SK-N-SH (cell line): ENCODE results near the gene ZBTB7A. TPM values are rescaled to one million over a fixed set of nuclear protein-coding genes. Genes with fewer than 3 reads are reported as not detected.

Experiments used
- CTCF ChIA-PET: fragments of 300-600, 350-600 bp; formaldehyde crosslinking; extraction: SDS; loops from one replicate; lab custom pipeline; 2021; lab: Yijun Ruan, JAX
- POLR2A ChIA-PET: fragments of 350-600 bp; sonication (Branson Sonifier 250); formaldehyde crosslinking; extraction: SDS; loops from one replicate; lab custom pipeline; 2020; ENCODE audit warnings: antibody characterized with exemption, inconsistent platforms; lab: Yijun Ruan, JAX
- DNase-seq: peaks from one replicate; pipeline ENCODE4 v3.0.0; 2012
- H2AFZ ChIP-seq: fragments of 200-600 bp; sonication (generic); 2 replicates; pipeline ENCODE4 v1.8.1; 2016; ENCODE audit warnings: antibody characterized with exemption, mild to moderate bottlenecking, low read depth
- H3F3A ChIP-seq: fragments of 200-600 bp; sonication (generic); replicated peaks from 2 replicates; pipeline ENCODE3; 2016; ENCODE audit warnings: antibody characterized with exemption, mild to moderate bottlenecking; ENCODE audit not compliant: insufficient read depth
- H3K27ac ChIP-seq, 2 experiments: fragments of 200-500 bp in 1 of 2; fragments of 200-600 bp in 1 of 2; sonication (Bioruptor generic) in 1 of 2; sonication (generic), shearing (Covaris generic) in 1 of 2; 2 replicates each; pipeline versions ENCODE4 v1.5.1 to v1.6.1; 2014 to 2016; ENCODE audit warnings: low read depth in 2 of 2, inconsistent platforms in 1 of 2, low read length in 1 of 2, mild to moderate bottlenecking in 1 of 2, mixed read lengths in 1 of 2
- H3K27me3 ChIP-seq: fragments of 200-600 bp; sonication (generic), shearing (Covaris generic); 2 replicates; pipeline ENCODE4 v1.6.1; 2016; ENCODE audit warnings: mixed run types; ENCODE audit not compliant: insufficient read depth
- H3K36me3 ChIP-seq, 2 experiments: fragments of 200-500 bp in 1 of 2; fragments of 200-600 bp in 1 of 2; sonication (Bioruptor generic) in 1 of 2; sonication (generic) in 1 of 2; replicated peaks in 1 of 2; 2 replicates each; pipeline versions ENCODE3 to v1.5.1; 2014 to 2016; ENCODE audit warnings: low read length in 1 of 2, mild to moderate bottlenecking in 1 of 2; ENCODE audit not compliant: insufficient read depth in 2 of 2, control insufficient read depth in 1 of 2
- H3K4me1 ChIP-seq, 2 experiments: fragments of 200-500 bp in 1 of 2; fragments of 200-600 bp in 1 of 2; sonication (Bioruptor generic) in 1 of 2; sonication (generic), shearing (Covaris generic) in 1 of 2; 2 replicates each; pipeline versions ENCODE4 v1.5.1 to v1.6.1; 2014 to 2016; ENCODE audit warnings: low read depth in 1 of 2, low read length in 1 of 2, mixed run types in 1 of 2; ENCODE audit not compliant: insufficient read depth in 2 of 2, control insufficient read depth in 1 of 2
- H3K4me2 ChIP-seq: fragments of 200-600 bp; sonication (generic), shearing (Covaris generic); 2 replicates; pipeline ENCODE4 v1.6.1; 2017; ENCODE audit warnings: mixed run types
- H3K4me3 ChIP-seq, 2 experiments: fragments of 200-500 bp in 1 of 2; fragments of 200-600 bp in 1 of 2; sonication (Bioruptor generic) in 1 of 2; sonication (generic), shearing (Covaris generic) in 1 of 2; 2 replicates each; pipeline versions ENCODE4 v1.5.1 to v1.8.1; 2014 to 2016; ENCODE audit warnings: low read depth in 2 of 2, inconsistent platforms in 1 of 2, low read length in 1 of 2, mild to moderate bottlenecking in 1 of 2, mixed read lengths in 1 of 2, moderate library complexity in 1 of 2
- H3K79me2 ChIP-seq: fragments of 200-600 bp; sonication (generic); 2 replicates; pipeline ENCODE4 v1.8.1; 2017; ENCODE audit warnings: mild to moderate bottlenecking; ENCODE audit not compliant: insufficient read depth
- H3K9ac ChIP-seq: fragments of 200-600 bp; sonication (generic); 2 replicates; pipeline ENCODE4 v1.6.1; 2017; ENCODE audit warnings: mixed run types
- H3K9me2 ChIP-seq: fragments of 200-600 bp; sonication (generic); 2 replicates; pipeline ENCODE4 v1.6.1; 2017; ENCODE audit warnings: mixed run types
- H3K9me3 ChIP-seq: fragments of 200-600 bp; sonication (generic); 2 replicates; pipeline ENCODE4 v1.6.1; 2017; ENCODE audit warnings: mixed run types, mild to moderate bottlenecking, moderate library complexity
- H4K20me1 ChIP-seq: fragments of 200-600 bp; sonication (generic); 2 replicates; pipeline ENCODE4 v1.6.1; 2017; ENCODE audit warnings: mild to moderate bottlenecking, mixed run types; ENCODE audit not compliant: insufficient read depth
- ELF1 ChIP-seq: IDR thresholded peaks from 2 replicates; pipeline ENCODE4 v1.4.0; 2012
- EZH2phosphoT487 ChIP-seq: fragments of 200-600 bp; sonication (generic); IDR thresholded peaks from 2 replicates; pipeline ENCODE4 v1.6.1; 2017; ENCODE audit warnings: low read depth, mixed run types, mild to moderate bottlenecking, antibody characterized with exemption, moderate library complexity, borderline replicate concordance
- FOXM1 ChIP-seq: IDR thresholded peaks from 2 replicates; pipeline ENCODE4 v1.4.0; 2012; ENCODE audit warnings: low read depth, mild to moderate bottlenecking
- NFIC ChIP-seq: IDR thresholded peaks from 2 replicates; pipeline ENCODE4 v1.4.0; 2012; ENCODE audit warnings: borderline replicate concordance
- NRF1 ChIP-seq: IDR thresholded peaks from 2 replicates; pipeline ENCODE4 v1.6.1; 2012; ENCODE audit warnings: low read depth, mild to moderate bottlenecking, low read length
- PBX3 ChIP-seq: IDR thresholded peaks from 2 replicates; pipeline ENCODE4; 2012
- RCOR1 ChIP-seq: fragments of 150-350 bp; IDR thresholded peaks from 2 replicates; pipeline ENCODE4 v1.6.1; 2017; ENCODE audit warnings: antibody characterized with exemption, low read length
- WGBS: methylation state at CpG from one replicate; pipeline ENCODE4 v1.1.6; 2017; ENCODE audit warnings: low lambda C conversion rate; 5-methylcytosine and 5-hydroxymethylcytosine counted together
- polyA plus RNA-seq, 3 experiments: library from polyadenylated mRNA; depleted of rRNA; stranded (reverse); fragments of >200 nt; gene quantifications; 2 replicates each; pipeline ENCODE4 v1.2.3, GENCODE V29; 2012
- TF ChIP-seq, protein P1 (sequence below): fragments of 150-350 bp; IDR thresholded peaks from 2 replicates; pipeline ENCODE4 v1.6.1; 2017; ENCODE audit warnings: antibody characterized with exemption, low read length, low read depth, borderline replicate concordance
- TF ChIP-seq, protein P2 (sequence below): IDR thresholded peaks from 2 replicates; pipeline ENCODE4 v1.6.1; 2012; ENCODE audit warnings: mild to moderate bottlenecking, low read depth, low read length, moderate library complexity

Gene ZBTB7A
- polyA plus RNA-seq, 1 of the 3 experiments (the other 2 are of a cell fraction) = 7.4 TPM

- peaks cover 78% of the 10 kb centered on the region for H4K20me1 ChIP-seq
- TF ChIP-seq PBX3 (no peak), EZH2phosphoT487 (no peak), FOXM1 (no peak), NRF1 (no peak)
- TF ChIP-seq, protein P1, sequence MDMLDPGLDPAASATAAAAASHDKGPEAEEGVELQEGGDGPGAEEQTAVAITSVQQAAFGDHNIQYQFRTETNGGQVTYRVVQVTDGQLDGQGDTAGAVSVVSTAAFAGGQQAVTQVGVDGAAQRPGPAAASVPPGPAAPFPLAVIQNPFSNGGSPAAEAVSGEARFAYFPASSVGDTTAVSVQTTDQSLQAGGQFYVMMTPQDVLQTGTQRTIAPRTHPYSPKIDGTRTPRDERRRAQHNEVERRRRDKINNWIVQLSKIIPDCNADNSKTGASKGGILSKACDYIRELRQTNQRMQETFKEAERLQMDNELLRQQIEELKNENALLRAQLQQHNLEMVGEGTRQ = no peak
- TF ChIP-seq, protein P2, sequence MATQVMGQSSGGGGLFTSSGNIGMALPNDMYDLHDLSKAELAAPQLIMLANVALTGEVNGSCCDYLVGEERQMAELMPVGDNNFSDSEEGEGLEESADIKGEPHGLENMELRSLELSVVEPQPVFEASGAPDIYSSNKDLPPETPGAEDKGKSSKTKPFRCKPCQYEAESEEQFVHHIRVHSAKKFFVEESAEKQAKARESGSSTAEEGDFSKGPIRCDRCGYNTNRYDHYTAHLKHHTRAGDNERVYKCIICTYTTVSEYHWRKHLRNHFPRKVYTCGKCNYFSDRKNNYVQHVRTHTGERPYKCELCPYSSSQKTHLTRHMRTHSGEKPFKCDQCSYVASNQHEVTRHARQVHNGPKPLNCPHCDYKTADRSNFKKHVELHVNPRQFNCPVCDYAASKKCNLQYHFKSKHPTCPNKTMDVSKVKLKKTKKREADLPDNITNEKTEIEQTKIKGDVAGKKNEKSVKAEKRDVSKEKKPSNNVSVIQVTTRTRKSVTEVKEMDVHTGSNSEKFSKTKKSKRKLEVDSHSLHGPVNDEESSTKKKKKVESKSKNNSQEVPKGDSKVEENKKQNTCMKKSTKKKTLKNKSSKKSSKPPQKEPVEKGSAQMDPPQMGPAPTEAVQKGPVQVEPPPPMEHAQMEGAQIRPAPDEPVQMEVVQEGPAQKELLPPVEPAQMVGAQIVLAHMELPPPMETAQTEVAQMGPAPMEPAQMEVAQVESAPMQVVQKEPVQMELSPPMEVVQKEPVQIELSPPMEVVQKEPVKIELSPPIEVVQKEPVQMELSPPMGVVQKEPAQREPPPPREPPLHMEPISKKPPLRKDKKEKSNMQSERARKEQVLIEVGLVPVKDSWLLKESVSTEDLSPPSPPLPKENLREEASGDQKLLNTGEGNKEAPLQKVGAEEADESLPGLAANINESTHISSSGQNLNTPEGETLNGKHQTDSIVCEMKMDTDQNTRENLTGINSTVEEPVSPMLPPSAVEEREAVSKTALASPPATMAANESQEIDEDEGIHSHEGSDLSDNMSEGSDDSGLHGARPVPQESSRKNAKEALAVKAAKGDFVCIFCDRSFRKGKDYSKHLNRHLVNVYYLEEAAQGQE = no peak
- TF ChIP-seq, all 33 proteins: peak for 0
- Histone ChIP-seq H3K4me3 (no peak overlapping the region), H3K27me3 (no peaks in the 10 kb centered on the region), H3K9me2 (no peaks in the 10 kb centered on the region), H3K36me3 (peaks cover 4 to 17% of the 10 kb centered on the region in 2 experiments), H3K4me1 (no peaks in the 10 kb centered on the region), H2AFZ (no peak overlapping the region), H3K9me3 (no peaks in the 10 kb centered on the region), H3K4me2 (no peak overlapping the region), H3K27ac (no peak overlapping the region), H3F3A (peaks cover 15% of the 10 kb centered on the region), H3K9ac (no peak overlapping the region), H3K79me2 (peaks cover 55% of the 10 kb centered on the region)
- ChIA-PET POLR2A (no interaction called here), CTCF (no interaction called here)
- DNase-seq = no peak
- WGBS = 94% methylated on average over 31 of the region's 31 CpGs
Measured at GRCh38 chr19:4043966-4044715, 22.6 kb downstream of the ZBTB7A start.

DNA sequence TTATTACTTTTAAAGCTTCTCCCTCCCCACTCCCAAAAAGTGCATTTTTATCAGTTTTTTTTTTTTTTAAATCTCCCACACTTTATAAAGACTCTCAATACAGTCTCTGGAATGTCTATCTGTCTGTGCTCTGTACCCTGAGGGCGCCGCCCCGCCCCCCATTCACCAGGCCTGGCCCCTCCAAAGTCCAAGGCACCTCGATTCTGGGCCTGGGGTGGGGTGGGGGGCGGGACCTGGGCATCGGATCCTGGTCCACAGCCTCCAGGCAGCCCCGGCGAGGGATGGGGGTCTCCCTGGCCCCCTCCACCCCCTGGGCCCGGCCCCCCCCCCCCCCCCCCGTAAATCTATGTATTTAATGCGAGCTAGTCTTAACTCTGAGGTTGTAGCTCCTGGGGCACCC, 23.3 kb downstream of the ZBTB7A start:
- no peaks in the 10 kb centered on the region for H3K27me3 ChIP-seq
- 93% methylated on average over 4 of the region's 11 CpGs for WGBS
- H3K9me3 ChIP-seq = no peaks in the 10 kb centered on the region
- H2AFZ ChIP-seq = no peak overlapping the region
- no peak for TF ChIP-seq NFIC
- no peak for TF ChIP-seq ELF1
- TF ChIP-seq RCOR1 = no peak
- H3K4me2 ChIP-seq = no peak overlapping the region
- H3F3A ChIP-seq = peaks cover 15% of the 10 kb centered on the region
- H3K9me2 ChIP-seq = no peaks in the 10 kb centered on the region
- H3K9ac ChIP-seq = no peak overlapping the region
- H3K4me1 ChIP-seq = no peaks in the 10 kb centered on the region
- no peak for DNase-seq
- no peak overlapping the region for H3K4me3 ChIP-seq
- ChIA-PET POLR2A (no interaction called here), CTCF (no interaction called here)
- H4K20me1 ChIP-seq = peaks cover 72% of the 10 kb centered on the region
- peaks cover 4 to 17% of the 10 kb centered on the region in 2 experiments for H3K36me3 ChIP-seq
- no peak overlapping the region for H3K27ac ChIP-seq
- H3K79me2 ChIP-seq = peaks cover 52% of the 10 kb centered on the region
